Measurements from ENCODE around the gene PMP22. TPM values are rescaled to one million over a fixed set of nuclear protein-coding genes. Genes with fewer than 3 reads are reported as not detected.
A peak's percentile ranks its signal among the peaks of the same experiment; 100 is the strongest.
"Not testable (repeated sequence)": the region's sequence is repeated elsewhere in the genome, so short reads cannot be mapped to it uniquely, and the experiment has no call there.

Gene PMP22
- total RNA-seq, 2 experiments from 2014 or later = 0.12 TPM; not detected in 1

- Mint-ChIP-seq H3K4me1 (ENCODE audit: low read depth) (peaks cover 3% of the 10 kb centered on the region), H3K4me3 (no peak overlapping the region), H3K36me3 (ENCODE audit: low read depth) (no peaks in the 10 kb centered on the region), H3K9me3 (no peaks in the 10 kb centered on the region), H3K27ac (no peak overlapping the region), H3K27me3 (ENCODE audit: low read depth) (peaks cover 24% of the 10 kb centered on the region)
- CTCF ChIA-PET = no interaction called here
- no peak for DNase-seq
- intact Hi-C loops (cut with micrococcal nuclease) = no loop called here
Observed at GRCh38 chr17:15240644-15241043, 24.5 kb downstream of the PMP22 start.

GRCh38 chr17:15239491-15239890 lies 25.6 kb downstream of the PMP22 start:
- CTCF ChIA-PET = no interaction called here
- Mint-ChIP-seq H3K4me1 (ENCODE audit: low read depth) (peaks cover 3% of the 10 kb centered on the region), H3K4me3 (no peak overlapping the region), H3K9me3 (no peaks in the 10 kb centered on the region), H3K36me3 (ENCODE audit: low read depth) (no peaks in the 10 kb centered on the region), H3K27ac (no peak overlapping the region), H3K27me3 (ENCODE audit: low read depth) (peaks cover 24% of the 10 kb centered on the region)
- intact Hi-C loops (cut with micrococcal nuclease) = no loop called here
- no peak for DNase-seq

- Mint-ChIP-seq H3K4me3 (no peak overlapping the region), H3K36me3 (ENCODE audit: low read depth) (no peaks in the 10 kb centered on the region), H3K27ac (no peak overlapping the region), H3K27me3 (ENCODE audit: low read depth) (peaks cover 24% of the 10 kb centered on the region), H3K4me1 (ENCODE audit: low read depth) (peaks cover 3% of the 10 kb centered on the region), H3K9me3 (no peaks in the 10 kb centered on the region)
- CTCF ChIA-PET = no interaction called here
- DNase-seq = no peak
- intact Hi-C loops (cut with micrococcal nuclease) = no loop called here
Observed at GRCh38 chr17:15238676-15239422, 26.3 kb downstream of the PMP22 start.

GRCh38 chr17:15238057-15238456 lies 27.1 kb downstream of the PMP22 start:
- no peak for DNase-seq
- H3K4me3 Mint-ChIP-seq = no peak overlapping the region
- peaks cover 3% of the 10 kb centered on the region for H3K4me1 Mint-ChIP-seq (ENCODE audit: low read depth)
- H3K36me3 Mint-ChIP-seq (ENCODE audit: low read depth) = no peaks in the 10 kb centered on the region
- H3K27me3 Mint-ChIP-seq (ENCODE audit: low read depth) = peaks cover 24% of the 10 kb centered on the region
- H3K9me3 Mint-ChIP-seq = no peaks in the 10 kb centered on the region
- intact Hi-C loops (cut with micrococcal nuclease) = no loop called here
- H3K27ac Mint-ChIP-seq = no peak overlapping the region
- CTCF ChIA-PET = no interaction called here

GRCh38 chr17:15237106-15237425 lies 28.1 kb downstream of the PMP22 start:
- Mint-ChIP-seq H3K36me3 (ENCODE audit: low read depth) (no peaks in the 10 kb centered on the region), H3K4me1 (ENCODE audit: low read depth) (peaks cover 3% of the 10 kb centered on the region), H3K27ac (no peak overlapping the region), H3K27me3 (ENCODE audit: low read depth) (peaks cover 20% of the 10 kb centered on the region), H3K9me3 (no peaks in the 10 kb centered on the region), H3K4me3 (no peak overlapping the region)
- intact Hi-C loops (cut with micrococcal nuclease) = no loop called here
- DNase-seq = no peak
- CTCF ChIA-PET = interaction anchor here (1.3 kb wide), 1 partner anchor 266 kb away, joined by 4 read pairs; no protein-coding TSS in a partner anchor

DNA sequence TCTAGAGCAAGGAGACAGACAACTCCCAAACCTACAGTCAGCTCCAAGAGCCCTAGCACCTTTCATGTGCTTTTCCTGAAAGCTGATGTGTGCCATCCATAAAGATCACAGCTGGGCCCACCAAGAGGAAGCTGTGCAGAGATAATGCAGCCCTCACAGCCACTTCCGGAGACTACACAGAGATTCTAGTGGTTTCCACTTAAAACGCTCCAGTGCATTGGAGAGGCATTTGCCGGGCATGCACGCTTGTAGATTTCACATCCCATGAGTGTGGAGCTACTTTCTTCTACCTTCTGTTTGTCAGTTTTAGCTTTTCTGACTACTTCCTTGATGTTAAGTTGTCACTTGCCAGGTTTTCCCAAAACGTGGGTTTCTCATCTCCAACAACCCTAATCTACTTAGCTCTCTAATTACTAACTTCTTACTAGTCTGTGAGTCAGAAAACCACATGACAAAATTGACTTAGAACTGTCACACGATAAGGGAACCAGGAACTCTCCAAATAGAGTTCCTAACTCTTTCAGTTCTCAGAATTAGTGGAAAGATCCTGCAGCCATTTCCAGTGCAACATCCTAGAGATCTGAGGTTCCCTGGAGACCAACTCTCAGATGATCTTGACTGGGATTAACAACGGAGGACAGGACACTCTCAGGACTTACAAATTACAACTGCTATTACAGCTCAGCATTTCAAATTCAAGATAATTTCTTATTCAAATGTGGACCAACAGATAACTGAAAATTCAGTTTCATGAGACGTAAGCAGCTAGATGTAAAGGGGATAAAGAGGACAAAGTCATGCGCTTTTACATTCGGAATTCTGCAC lies 28.6 kb downstream of the PMP22 start:
- CTCF ChIA-PET = interaction anchor here (0.5 to 1.3 kb wide), 3 partner anchors 11 to 350 kb away, joined by 3 to 4 read pairs (median 3); no protein-coding TSS in a partner anchor
- intact Hi-C loops (cut with micrococcal nuclease) = no loop called here
- no peak for DNase-seq
- no peaks in the 10 kb centered on the region for H3K36me3 Mint-ChIP-seq (ENCODE audit: low read depth)
- peaks cover 3% of the 10 kb centered on the region for H3K4me1 Mint-ChIP-seq (ENCODE audit: low read depth)
- no peaks in the 10 kb centered on the region for H3K9me3 Mint-ChIP-seq
- peaks cover 17% of the 10 kb centered on the region for H3K27me3 Mint-ChIP-seq (ENCODE audit: low read depth)
- no peak overlapping the region for H3K4me3 Mint-ChIP-seq
- no peak overlapping the region for H3K27ac Mint-ChIP-seq

GRCh38 chr17:15233971-15234370 lies 31.2 kb downstream of the PMP22 start:
- intact Hi-C loops (cut with micrococcal nuclease) = no loop called here
- Mint-ChIP-seq H3K9me3 (no peaks in the 10 kb centered on the region), H3K4me3 (no peak overlapping the region), H3K27me3 (ENCODE audit: low read depth) (peaks cover 8% of the 10 kb centered on the region), H3K27ac (no peak overlapping the region), H3K36me3 (ENCODE audit: low read depth) (no peaks in the 10 kb centered on the region), H3K4me1 (ENCODE audit: low read depth) (peaks cover 3% of the 10 kb centered on the region)
- no peak for DNase-seq
- CTCF ChIA-PET = interaction anchor here (1.6 kb wide), 1 partner anchor 23 kb away, joined by 4 read pairs; no protein-coding TSS in a partner anchor

DNA sequence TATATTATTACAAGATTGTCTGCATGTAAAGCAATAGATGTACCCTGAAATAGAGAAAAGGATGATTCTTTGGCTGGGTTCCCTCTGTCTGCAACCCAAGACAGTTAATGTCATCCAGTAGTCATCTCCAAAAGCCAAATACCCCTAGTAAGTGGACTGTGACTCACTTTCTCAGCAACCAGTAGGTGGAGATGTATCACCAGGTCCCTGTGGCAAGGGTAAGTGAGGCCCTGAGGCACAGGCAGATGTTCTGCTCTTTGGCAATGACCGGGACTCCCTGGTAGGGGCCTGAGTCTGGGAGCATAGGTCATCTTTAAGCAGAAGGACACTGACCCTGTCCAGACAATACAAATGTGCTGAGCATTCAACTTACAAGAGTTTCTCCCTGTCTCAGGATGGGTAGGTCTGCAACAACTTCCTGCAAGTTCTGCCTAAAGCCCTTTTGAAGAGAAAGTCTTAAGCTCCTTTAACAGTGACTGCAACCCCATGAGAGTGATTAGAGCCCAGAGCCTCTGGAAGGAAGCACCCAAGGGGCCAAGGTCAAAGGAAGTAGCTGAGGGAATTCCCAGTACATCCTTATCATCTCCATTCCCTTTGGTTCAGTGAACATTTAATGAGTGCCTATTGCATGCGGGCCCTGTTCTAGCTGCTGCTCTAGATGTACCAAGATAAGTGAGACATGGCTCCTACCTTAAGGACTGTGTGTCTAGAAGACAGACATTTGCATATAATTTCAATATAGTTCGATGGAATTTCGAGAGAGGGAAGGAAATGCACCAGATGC lies 31.9 kb downstream of the PMP22 start:
- no peaks in the 10 kb centered on the region for H3K36me3 Mint-ChIP-seq (ENCODE audit: low read depth)
- peaks cover 4% of the 10 kb centered on the region for H3K27me3 Mint-ChIP-seq (ENCODE audit: low read depth)

DNA sequence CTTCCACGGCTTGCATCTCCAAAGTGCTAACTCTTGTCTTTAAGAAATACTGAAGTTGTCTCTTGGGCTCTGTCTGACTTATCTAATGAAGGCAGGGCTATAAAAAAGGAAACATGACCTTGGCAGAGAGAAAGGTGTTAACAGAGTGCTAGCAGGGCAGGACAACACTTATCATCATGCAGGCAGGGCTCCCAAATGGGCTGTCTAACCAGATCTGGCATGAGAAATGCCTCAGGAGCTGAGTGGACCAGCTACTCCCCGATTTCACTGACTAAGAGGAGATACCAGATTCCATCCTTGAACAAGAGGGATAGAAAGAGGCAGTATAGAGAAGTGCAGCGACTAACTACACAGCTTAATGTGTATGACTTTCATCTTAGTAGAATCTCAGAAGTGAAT lies 32.6 kb downstream of the PMP22 start:
- CTCF ChIA-PET = interaction anchor here (1.0 to 1.6 kb wide), 3 partner anchors 24 to 271 kb away, joined by 3 to 4 read pairs (median 3); no protein-coding TSS in a partner anchor
- no peak overlapping the region for H3K27ac Mint-ChIP-seq
- no peak overlapping the region for H3K4me3 Mint-ChIP-seq
- no peaks in the 10 kb centered on the region for H3K36me3 Mint-ChIP-seq (ENCODE audit: low read depth)
- DNase-seq = no peak
- no peaks in the 10 kb centered on the region for H3K9me3 Mint-ChIP-seq
- intact Hi-C loops (cut with micrococcal nuclease) = no loop called here
- H3K4me1 Mint-ChIP-seq (ENCODE audit: low read depth) = peaks cover 3% of the 10 kb centered on the region
- H3K27me3 Mint-ChIP-seq (ENCODE audit: low read depth) = peaks cover 3% of the 10 kb centered on the region

More for the DNA sequence above, 31.9 kb downstream of the PMP22 start:
- CTCF ChIA-PET = interaction anchor here (1.0 to 1.6 kb wide), 2 partner anchors 24 to 25 kb away, joined by 3 to 4 read pairs; no protein-coding TSS in a partner anchor
- H3K27ac Mint-ChIP-seq = no peak overlapping the region
- intact Hi-C loops (cut with micrococcal nuclease) = no loop called here
- no peaks in the 10 kb centered on the region for H3K9me3 Mint-ChIP-seq
- DNase-seq = peak; percentile 22
- no peak overlapping the region for H3K4me3 Mint-ChIP-seq
- H3K4me1 Mint-ChIP-seq (ENCODE audit: low read depth) = peaks cover 3% of the 10 kb centered on the region

DNA sequence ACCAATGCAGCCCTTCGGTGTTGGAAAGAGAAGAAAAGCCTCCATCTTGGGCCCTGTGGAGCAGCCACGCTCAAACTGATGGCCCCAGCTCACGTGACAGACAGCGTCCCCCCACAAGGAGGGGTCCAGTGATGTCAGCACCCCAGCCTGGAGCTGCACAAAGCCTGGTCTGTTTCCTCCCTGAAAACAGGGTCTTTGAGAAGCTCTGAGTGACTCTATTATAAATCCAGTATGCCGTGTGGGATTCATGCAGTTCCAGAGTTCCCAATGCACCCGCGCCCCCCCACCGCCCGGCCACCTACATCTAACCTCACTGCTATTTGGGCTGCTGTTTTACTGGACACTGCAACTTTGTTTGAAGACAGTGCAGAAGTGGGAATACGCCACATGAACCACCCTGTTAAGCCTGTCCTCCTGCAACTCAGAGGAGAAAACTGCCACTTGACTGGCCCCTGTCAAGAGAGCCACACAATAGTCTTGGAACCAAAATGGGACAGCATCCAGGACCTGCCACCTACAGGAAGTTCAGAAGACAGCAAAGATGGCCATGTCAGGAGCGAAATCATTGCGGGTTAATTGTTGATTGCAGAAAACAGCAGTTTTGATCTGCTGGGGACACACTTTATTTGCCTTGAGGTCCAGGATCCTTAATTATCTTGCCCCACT lies 33.1 kb downstream of the PMP22 start:
- Mint-ChIP-seq H3K27me3 (ENCODE audit: low read depth) (peaks cover 3% of the 10 kb centered on the region), H3K9me3 (no peaks in the 10 kb centered on the region), H3K27ac (no peak overlapping the region), H3K4me1 (ENCODE audit: low read depth) (peaks cover 3% of the 10 kb centered on the region), H3K4me3 (no peak overlapping the region), H3K36me3 (ENCODE audit: low read depth) (no peaks in the 10 kb centered on the region)
- intact Hi-C loops (cut with micrococcal nuclease) = no loop called here
- CTCF ChIA-PET = interaction anchor here (0.6 to 1.6 kb wide), 4 partner anchors 25 to 630 kb away, joined by 3 to 4 read pairs (median 4); no protein-coding TSS in a partner anchor
- DNase-seq = no peak

DNA sequence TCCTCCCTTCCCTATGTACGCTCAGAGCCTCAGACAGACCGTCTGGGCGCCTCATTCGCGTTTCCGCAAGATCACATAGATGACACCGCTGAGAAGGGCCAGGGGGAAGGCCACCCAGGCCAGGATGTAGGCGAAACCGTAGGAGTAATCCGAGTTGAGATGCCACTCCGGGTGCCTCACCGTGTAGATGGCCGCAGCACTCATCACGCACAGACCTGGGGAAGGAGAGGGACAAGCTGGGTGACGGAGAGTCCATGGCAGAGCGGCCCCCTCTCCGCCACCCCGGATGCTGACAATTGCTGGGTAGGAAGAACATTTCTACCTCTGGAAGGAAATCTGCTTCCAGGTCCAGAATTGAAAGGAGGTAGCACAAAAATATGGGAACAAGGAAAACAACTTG lies 34.3 kb downstream of the PMP22 start:
- H3K36me3 Mint-ChIP-seq (ENCODE audit: low read depth) = no peaks in the 10 kb centered on the region
- H3K27ac Mint-ChIP-seq = no peak overlapping the region
- intact Hi-C loops (cut with micrococcal nuclease) = no loop called here
- H3K9me3 Mint-ChIP-seq = no peaks in the 10 kb centered on the region
- no peak for DNase-seq
- H3K4me1 Mint-ChIP-seq (ENCODE audit: low read depth) = no peaks in the 10 kb centered on the region
- no peaks in the 10 kb centered on the region for H3K27me3 Mint-ChIP-seq (ENCODE audit: low read depth)
- CTCF ChIA-PET = no interaction called here
- H3K4me3 Mint-ChIP-seq = no peak overlapping the region

- DNase-seq; H3K4me1 Mint-ChIP-seq (ENCODE audit: low read depth); H3K27ac Mint-ChIP-seq; CTCF ChIA-PET; H3K4me3 Mint-ChIP-seq; H3K36me3 Mint-ChIP-seq (ENCODE audit: low read depth); H3K9me3 Mint-ChIP-seq; H3K27me3 Mint-ChIP-seq (ENCODE audit: low read depth); intact Hi-C loops (cut with micrococcal nuclease): not testable (repeated sequence)
Observed at GRCh38 chr17:15221827-15222226, 43.3 kb downstream of the PMP22 start.
